ENCODE measurements around the gene CAND2.
"Not testable (repeated sequence)": the region's sequence is repeated elsewhere in the genome, so short reads cannot be mapped to it uniquely, and the experiment has no call there.

Gene CAND2

GRCh38 chr3:12862387-12862786 lies 65.9 kb downstream of the CAND2 start:
- no peak for DNase-seq (ENCODE audit: low read depth)

GRCh38 chr3:12865271-12865670 lies 68.8 kb downstream of the CAND2 start:
- DNase-seq (ENCODE audit: low read depth): no peak

GRCh38 chr3:12866836-12867235 lies 70.4 kb downstream of the CAND2 start:
- DNase-seq (ENCODE audit: low read depth): no peak

GRCh38 chr3:12868039-12869034 lies 71.9 kb downstream of the CAND2 start:
- DNase-seq (ENCODE audit: low read depth): peak; percentile 38

- no peak for DNase-seq (ENCODE audit: low read depth)
Observed at GRCh38 chr3:12869035-12869621, 72.6 kb downstream of the CAND2 start.

GRCh38 chr3:12870942-12871341 lies 74.5 kb downstream of the CAND2 start:
- DNase-seq (ENCODE audit: low read depth): no peak

- no peak for DNase-seq (ENCODE audit: low read depth)
Observed at GRCh38 chr3:12871404-12871983, 75.0 kb downstream of the CAND2 start.

GRCh38 chr3:12875857-12876836 lies 79.7 kb downstream of the CAND2 start:
- DNase-seq (ENCODE audit: low read depth): no peak

- no peak for DNase-seq (ENCODE audit: low read depth)
Observed at GRCh38 chr3:12877040-12877439, 80.6 kb downstream of the CAND2 start.

- no peak for DNase-seq (ENCODE audit: low read depth)
Observed at GRCh38 chr3:12878141-12878574, 81.7 kb downstream of the CAND2 start.

- DNase-seq (ENCODE audit: low read depth): not testable (repeated sequence)
Observed at GRCh38 chr3:12878758-12879157, 82.3 kb downstream of the CAND2 start.

- DNase-seq (ENCODE audit: low read depth): no peak
Observed at GRCh38 chr3:12879191-12879815, 82.8 kb downstream of the CAND2 start.

- not testable (repeated sequence) for DNase-seq (ENCODE audit: low read depth)
Observed at GRCh38 chr3:12881858-12882257, 85.4 kb downstream of the CAND2 start.

GRCh38 chr3:12882336-12883310 lies 86.1 kb downstream of the CAND2 start:
- no peak for DNase-seq (ENCODE audit: low read depth)

GRCh38 chr3:12884186-12884680 lies 87.8 kb downstream of the CAND2 start:
- no peak for DNase-seq (ENCODE audit: low read depth)
